HG02588 (cell line): ENCODE data around the gene ZNF787.
A peak's percentile ranks its signal among the peaks of the same experiment; 100 is the strongest.

Source experiments
- ATAC-seq: cut with Tn5 transposase; IDR thresholded peaks from one replicate; pipeline ENCODE4 v1.9.1; 2021; ENCODE audit warnings: mild to moderate bottlenecking, moderate library complexity; ENCODE audit not compliant: unreplicated experiment

ZNF787 gene

GRCh38 chr19:56123266-56123891 lies 2.3 kb upstream of the ZNF787 start:
- no peak for ATAC-seq

GRCh38 chr19:56120371-56121179 lies 520 bp downstream of the ZNF787 start:
- peak; percentile 28 for ATAC-seq

- no peak for ATAC-seq
These were observed 1.1 kb downstream of the ZNF787 start for GRCh38 chr19:56120002-56120370.

- ATAC-seq, result no peak
These were observed 1.5 kb downstream of the ZNF787 start for GRCh38 chr19:56119582-56119978.

GRCh38 chr19:56118666-56119581 lies 2.2 kb downstream of the ZNF787 start:
- no peak for ATAC-seq

GRCh38 chr19:56117889-56118288 lies 3.2 kb downstream of the ZNF787 start:
- no peak for ATAC-seq

- ATAC-seq, result no peak
These were observed 3.7 kb downstream of the ZNF787 start for GRCh38 chr19:56117376-56117884.

- ATAC-seq, result no peak
These were observed 4.5 kb downstream of the ZNF787 start for GRCh38 chr19:56116606-56117005.

- no peak for ATAC-seq
These were observed 5.6 kb downstream of the ZNF787 start for GRCh38 chr19:56115490-56115889.

GRCh38 chr19:56114778-56115110 lies 6.4 kb downstream of the ZNF787 start:
- no peak for ATAC-seq

- no peak for ATAC-seq
These were observed 6.9 kb downstream of the ZNF787 start for GRCh38 chr19:56114051-56114777.

GRCh38 chr19:56113074-56113632 lies 7.9 kb downstream of the ZNF787 start:
- no peak for ATAC-seq

GRCh38 chr19:56112313-56112709 lies 8.8 kb downstream of the ZNF787 start:
- ATAC-seq, result no peak

- peak; percentile 85 for ATAC-seq
These were observed 9.3 kb downstream of the ZNF787 start for GRCh38 chr19:56111601-56112312.

GRCh38 chr19:56110515-56111448 lies 10.3 kb downstream of the ZNF787 start:
- no peak for ATAC-seq

- ATAC-seq, result no peak
These were observed 11.9 kb downstream of the ZNF787 start for GRCh38 chr19:56109226-56109625.

- no peak for ATAC-seq
These were observed 12.5 kb downstream of the ZNF787 start for GRCh38 chr19:56108447-56109195.
